AG09309 (cell line): Measurements from ENCODE around the gene ALOX5AP.

Experiments
- DNase-seq: peaks from one replicate; pipeline ENCODE4 v3.0.0-alpha.2; 2010; ENCODE audit warnings: low read depth
- H3K4me3 ChIP-seq: 2 replicates; pipeline ENCODE4 v1.5.1; 2011; ENCODE audit warnings: mild to moderate bottlenecking, low read depth, low read length, moderate library complexity; ENCODE audit not compliant: control insufficient read depth
- TF ChIP-seq, protein P1 (sequence below): IDR thresholded peaks from 2 replicates; pipeline ENCODE4 v1.5.1; 2011; ENCODE audit warnings: mild to moderate bottlenecking, low read depth, low read length, inconsistent platforms; ENCODE audit not compliant: insufficient read depth, control insufficient read depth; ENCODE audit errors: missing control alignments

ALOX5AP gene

DNA sequence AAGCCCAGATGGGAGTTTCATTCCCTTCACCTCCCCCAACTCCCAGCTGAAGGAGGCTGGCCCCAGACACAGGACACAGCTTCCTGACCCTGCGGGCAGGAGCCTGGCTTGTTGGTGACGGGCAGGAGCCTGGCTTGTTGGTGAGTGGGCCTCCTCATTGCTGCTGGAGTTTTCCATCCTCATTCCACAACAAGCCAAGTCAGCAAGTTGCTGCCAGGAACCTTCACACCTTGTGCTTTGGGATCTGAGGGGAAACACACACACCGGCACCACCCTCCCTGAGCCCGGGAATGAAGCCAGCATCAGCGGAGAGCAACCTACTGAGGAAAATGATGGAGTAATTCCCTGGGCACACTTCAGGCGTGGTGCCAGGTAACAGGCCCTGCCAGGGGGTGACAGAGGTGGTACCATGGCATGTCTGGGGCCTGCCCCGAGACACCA lies 74.9 kb downstream of the ALOX5AP start:
- no peak overlapping the region for H3K4me3 ChIP-seq
- DNase-seq, result no peak
- TF ChIP-seq, protein P1, sequence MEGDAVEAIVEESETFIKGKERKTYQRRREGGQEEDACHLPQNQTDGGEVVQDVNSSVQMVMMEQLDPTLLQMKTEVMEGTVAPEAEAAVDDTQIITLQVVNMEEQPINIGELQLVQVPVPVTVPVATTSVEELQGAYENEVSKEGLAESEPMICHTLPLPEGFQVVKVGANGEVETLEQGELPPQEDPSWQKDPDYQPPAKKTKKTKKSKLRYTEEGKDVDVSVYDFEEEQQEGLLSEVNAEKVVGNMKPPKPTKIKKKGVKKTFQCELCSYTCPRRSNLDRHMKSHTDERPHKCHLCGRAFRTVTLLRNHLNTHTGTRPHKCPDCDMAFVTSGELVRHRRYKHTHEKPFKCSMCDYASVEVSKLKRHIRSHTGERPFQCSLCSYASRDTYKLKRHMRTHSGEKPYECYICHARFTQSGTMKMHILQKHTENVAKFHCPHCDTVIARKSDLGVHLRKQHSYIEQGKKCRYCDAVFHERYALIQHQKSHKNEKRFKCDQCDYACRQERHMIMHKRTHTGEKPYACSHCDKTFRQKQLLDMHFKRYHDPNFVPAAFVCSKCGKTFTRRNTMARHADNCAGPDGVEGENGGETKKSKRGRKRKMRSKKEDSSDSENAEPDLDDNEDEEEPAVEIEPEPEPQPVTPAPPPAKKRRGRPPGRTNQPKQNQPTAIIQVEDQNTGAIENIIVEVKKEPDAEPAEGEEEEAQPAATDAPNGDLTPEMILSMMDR, result no peak

DNA sequence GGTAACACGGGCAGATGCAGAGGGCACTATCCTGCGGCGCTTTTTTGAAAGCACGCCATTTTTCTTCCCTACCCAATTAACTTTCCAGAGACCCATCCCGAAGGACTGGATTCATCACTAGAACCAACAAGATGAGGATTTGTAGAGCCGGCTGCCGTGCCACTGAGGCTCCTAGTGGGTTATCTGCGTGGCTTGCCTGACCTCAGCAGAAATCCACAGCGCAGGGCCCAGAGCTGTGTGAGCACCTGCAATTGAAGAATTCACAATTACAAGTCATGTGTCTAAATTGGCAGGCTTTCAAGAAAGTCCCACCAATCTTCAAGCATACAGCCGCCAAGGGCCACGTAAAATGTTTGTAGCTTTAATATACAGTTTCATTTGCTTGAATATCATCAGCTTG lies 75.5 kb downstream of the ALOX5AP start:
- DNase-seq, result no peak
- H3K4me3 ChIP-seq, result no peak overlapping the region
- TF ChIP-seq, protein P1, result no peak
